OCI-LY3 (cell line): Measurements from ENCODE around the gene HAPLN2.

Source experiments
- H2AFZ ChIP-seq: fragments of 200-600, 300-600 bp; shearing (Covaris generic); 2 replicates; pipeline ENCODE4 v1.6.0; 2014; ENCODE audit warnings: antibody characterized with exemption, low read depth, low read length
- H3K27ac ChIP-seq: fragments of 200-600, 300-600 bp; sonication (generic); 2 replicates; pipeline ENCODE4 v1.5.1; 2014; ENCODE audit warnings: mild to moderate bottlenecking, low read length, moderate library complexity, mixed read lengths
- H3K27me3 ChIP-seq: fragments of 200-600, 300-600 bp; sonication (generic); 2 replicates; pipeline ENCODE4 v1.6.1; 2014; ENCODE audit warnings: low read depth, low read length, mixed read lengths
- H3K36me3 ChIP-seq: fragments of 200-600, 300-600 bp; sonication (generic); replicated peaks from 2 replicates; pipeline ENCODE3; 2014; ENCODE audit warnings: low read depth, low read length, mixed read lengths
- H3K4me1 ChIP-seq: fragments of 300-600, 200-600 bp; sonication (generic); 2 replicates; pipeline ENCODE4 v1.6.1; 2014; ENCODE audit warnings: low read length, mixed read lengths
- H3K4me2 ChIP-seq: fragments of 200-600, 300-600 bp; sonication (generic); 2 replicates; pipeline ENCODE4 v1.6.1; 2014; ENCODE audit warnings: low read length, mixed read lengths
- H3K4me3 ChIP-seq: fragments of 300-600, 200-600 bp; sonication (generic); 2 replicates; pipeline ENCODE4 v1.5.1; 2014; ENCODE audit warnings: antibody characterized with exemption, mild to moderate bottlenecking, low read length, moderate library complexity
- H3K79me2 ChIP-seq: fragments of 300-600, 200-600 bp; shearing (Covaris generic); 2 replicates; pipeline ENCODE4 v1.6.1; 2014; ENCODE audit warnings: mild to moderate bottlenecking, low read length, mixed read lengths
- H3K9ac ChIP-seq: fragments of 300-600, 200-600 bp; shearing (Covaris generic); 2 replicates; pipeline ENCODE4 v1.6.0; 2014; ENCODE audit warnings: mild to moderate bottlenecking, low read length, moderate library complexity
- H3K9me3 ChIP-seq: fragments of 200-600, 300-600 bp; shearing (Covaris generic); 2 replicates; pipeline ENCODE4 v1.6.1; 2014; ENCODE audit warnings: low read length, mixed read lengths; ENCODE audit not compliant: insufficient read depth
- H4K20me1 ChIP-seq: fragments of 200-600, 300-600 bp; sonication (generic); 2 replicates; pipeline ENCODE4 v1.6.1; 2016; ENCODE audit warnings: low read length, mixed read lengths; ENCODE audit not compliant: insufficient read depth
- CTCF ChIP-seq: fragments of 200-600, 300-600 bp; sonication (generic); IDR thresholded peaks from 2 replicates; pipeline ENCODE4 v1.5.1; 2014; ENCODE audit warnings: antibody characterized with exemption, low read length, low read depth
- EZH2phosphoT487 ChIP-seq: fragments of 200-600 bp; shearing (Covaris generic); IDR thresholded peaks from 2 replicates; pipeline ENCODE4 v1.6.1; 2018; ENCODE audit warnings: antibody characterized with exemption, mixed run types, low read depth

HAPLN2 gene

DNA sequence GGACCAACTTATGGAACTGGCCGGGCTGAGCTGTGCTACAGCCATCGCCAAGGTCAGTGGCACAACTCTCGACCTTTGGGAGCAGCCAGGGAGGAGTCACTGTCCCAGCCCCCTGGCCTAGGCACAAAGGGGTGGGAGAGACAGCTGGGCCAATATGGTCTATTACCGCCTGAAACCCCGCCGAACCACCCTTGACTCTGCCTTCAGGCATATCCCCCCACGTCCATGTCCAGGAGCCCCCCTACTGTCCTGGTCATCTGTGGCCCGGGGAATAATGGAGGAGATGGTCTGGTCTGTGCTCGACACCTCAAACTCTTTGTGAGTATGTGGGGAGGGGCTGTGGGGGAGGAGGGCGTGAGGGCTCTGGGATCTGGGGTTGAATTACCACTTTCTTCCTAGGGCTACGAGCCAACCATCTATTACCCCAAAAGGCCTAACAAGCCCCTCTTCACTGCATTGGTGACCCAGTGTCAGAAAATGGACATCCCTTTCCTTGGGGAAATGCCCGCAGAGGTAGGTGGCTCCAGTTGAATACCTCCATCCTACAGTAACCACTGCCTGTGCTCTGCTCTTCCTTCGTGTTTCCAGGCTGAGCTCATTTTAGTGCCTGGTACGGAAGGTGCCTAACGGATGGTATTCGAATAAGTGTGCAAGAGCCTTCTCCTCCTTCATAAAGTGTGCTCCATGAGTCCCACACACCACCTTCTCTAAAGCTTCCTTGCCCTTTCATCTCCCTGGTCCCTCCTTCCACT, 26.9 kb upstream of the HAPLN2 start:
- no peak overlapping the region for H2AFZ ChIP-seq
- peak overlapping the region; percentile 91 for H3K4me2 ChIP-seq
- peak overlapping the region; percentile 80 for H3K9ac ChIP-seq
- H4K20me1 ChIP-seq = no peaks in the 10 kb centered on the region
- peak overlapping the region; percentile 80 for H3K4me3 ChIP-seq
- peaks cover 45% of the 10 kb centered on the region for H3K36me3 ChIP-seq
- H3K27ac ChIP-seq = peak overlapping the region; percentile 45
- H3K79me2 ChIP-seq = peaks cover 18% of the 10 kb centered on the region
- H3K27me3 ChIP-seq = no peaks in the 10 kb centered on the region
- TF ChIP-seq EZH2phosphoT487 = no peak
- no peak for TF ChIP-seq CTCF
- H3K9me3 ChIP-seq = no peaks in the 10 kb centered on the region
- H3K4me1 ChIP-seq = peaks cover 17% of the 10 kb centered on the region

DNA sequence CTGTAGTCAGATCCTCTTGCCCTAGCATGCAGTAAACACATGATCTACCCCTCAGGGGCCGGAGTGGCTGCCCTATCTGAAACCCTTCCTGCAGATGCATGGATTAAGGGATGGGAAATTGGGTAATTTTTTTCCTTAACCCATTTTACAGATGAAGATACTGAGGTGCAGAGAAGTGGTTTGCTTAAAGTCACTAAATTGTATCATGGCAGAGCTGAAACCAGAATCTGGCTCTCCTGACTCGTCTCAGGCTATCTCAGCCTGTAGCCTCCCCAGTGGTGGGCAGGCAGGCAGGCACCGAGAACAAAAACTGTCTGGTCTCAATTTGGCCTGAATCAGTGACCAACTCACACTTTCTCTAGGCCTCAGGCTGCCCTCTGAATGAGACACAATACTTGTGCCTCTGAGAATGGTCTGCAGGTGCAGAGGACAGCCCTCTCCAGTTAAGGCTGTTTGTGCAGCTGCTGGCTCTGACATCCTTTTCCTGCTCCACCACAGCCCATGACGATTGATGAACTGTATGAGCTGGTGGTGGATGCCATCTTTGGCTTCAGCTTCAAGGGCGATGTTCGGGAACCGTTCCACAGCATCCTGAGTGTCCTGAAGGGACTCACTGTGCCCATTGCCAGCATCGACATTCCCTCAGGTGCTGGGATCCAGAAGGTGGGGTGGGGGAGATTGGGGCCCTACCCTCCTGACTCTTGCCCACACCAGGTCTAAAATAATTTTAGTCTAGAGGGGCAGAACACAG, 26.1 kb upstream of the HAPLN2 start:
- Histone ChIP-seq H3K9me3 (no peaks in the 10 kb centered on the region), H3K9ac (no peak overlapping the region), H3K4me3 (peak overlapping the region; percentile 80; the same call in 1 of the 2 replicates), H2AFZ (no peak overlapping the region), H4K20me1 (no peaks in the 10 kb centered on the region), H3K4me1 (peaks cover 17% of the 10 kb centered on the region), H3K27me3 (no peaks in the 10 kb centered on the region), H3K36me3 (peaks cover 52% of the 10 kb centered on the region), H3K4me2 (peak overlapping the region; percentile 91), H3K79me2 (peaks cover 20% of the 10 kb centered on the region), H3K27ac (0 out of 2 replicates have a peak overlapping the region, but pooled peaks have one; percentile 45)
- TF ChIP-seq EZH2phosphoT487 = no peak
- no peak for TF ChIP-seq CTCF

DNA sequence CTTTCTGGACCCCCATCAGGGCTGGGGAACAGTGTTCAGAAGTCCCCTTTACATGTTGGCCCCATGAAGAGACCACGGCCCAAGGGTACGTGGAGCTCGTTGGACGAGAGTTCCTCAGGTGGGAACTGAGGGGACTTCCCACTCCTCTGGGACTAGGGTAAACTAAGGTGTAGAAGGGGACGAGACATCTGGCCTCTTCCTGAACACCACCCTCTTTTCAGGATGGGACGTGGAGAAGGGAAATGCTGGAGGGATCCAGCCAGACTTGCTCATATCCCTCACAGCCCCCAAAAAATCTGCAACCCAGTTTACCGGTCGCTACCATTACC, 25.6 kb upstream of the HAPLN2 start:
- H3K9me3 ChIP-seq = no peaks in the 10 kb centered on the region
- H3K79me2 ChIP-seq = peaks cover 25% of the 10 kb centered on the region
- no peak overlapping the region for H3K27ac ChIP-seq
- H3K36me3 ChIP-seq = peaks cover 58% of the 10 kb centered on the region
- H3K27me3 ChIP-seq = no peaks in the 10 kb centered on the region
- no peak overlapping the region for H3K4me3 ChIP-seq
- no peak overlapping the region for H3K4me2 ChIP-seq
- peaks cover 17% of the 10 kb centered on the region for H3K4me1 ChIP-seq
- no peaks in the 10 kb centered on the region for H4K20me1 ChIP-seq
- no peak overlapping the region for H2AFZ ChIP-seq
- TF ChIP-seq CTCF (no peak), EZH2phosphoT487 (no peak)
- no peak overlapping the region for H3K9ac ChIP-seq

DNA sequence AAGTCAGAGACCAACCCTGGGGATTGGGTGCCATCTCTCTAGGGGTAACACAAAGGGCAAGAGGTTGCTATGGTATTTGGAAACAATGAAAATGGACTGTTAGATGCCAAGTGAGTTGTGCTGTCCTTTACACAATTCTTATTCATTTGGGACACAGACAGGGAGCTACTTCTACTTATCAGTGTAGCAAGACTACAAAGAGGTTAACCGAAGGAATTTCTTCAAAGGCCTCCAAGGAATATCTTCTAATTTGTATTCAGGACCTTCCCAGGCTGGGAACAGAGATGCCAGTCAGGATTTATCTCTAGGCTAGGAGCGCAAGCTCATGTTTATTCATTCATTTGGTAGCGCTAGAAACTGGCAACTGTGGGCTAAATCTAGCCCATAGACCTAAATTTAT, 25.0 kb upstream of the HAPLN2 start:
- Histone ChIP-seq H3K27ac (no peak overlapping the region), H3K9me3 (no peaks in the 10 kb centered on the region), H4K20me1 (no peaks in the 10 kb centered on the region), H3K27me3 (no peaks in the 10 kb centered on the region), H2AFZ (no peak overlapping the region), H3K79me2 (peaks cover 31% of the 10 kb centered on the region), H3K4me1 (peaks cover 17% of the 10 kb centered on the region), H3K4me3 (no peak overlapping the region), H3K36me3 (peaks cover 61% of the 10 kb centered on the region), H3K9ac (no peak overlapping the region), H3K4me2 (no peak overlapping the region)
- no peak for TF ChIP-seq EZH2phosphoT487
